ENCODE data around the gene FHIT. TPM values are rescaled to one million over a fixed set of nuclear protein-coding genes. Genes with fewer than 3 reads are reported as not detected.

Gene FHIT
- total RNA-seq, 1 experiment from 2014 or later = 3.6 TPM

- Histone ChIP-seq H3K9me2 (replicated peaks; ENCODE audit: low read length) (no peaks in the 10 kb centered on the region), H3F3A (ENCODE audit: low read length, unreplicated experiment) (no peaks in the 10 kb centered on the region), H3K9me3 (ENCODE audit: low read length) (no peaks in the 10 kb centered on the region), H3K27me3 (ENCODE audit: low read length) (no peaks in the 10 kb centered on the region), H4K20me1 (ENCODE audit: low read length) (no peaks in the 10 kb centered on the region), H3K36me3 (ENCODE audit: low read depth, low read length) (no peaks in the 10 kb centered on the region), H3K9ac (ENCODE audit: low read length) (no peak overlapping the region), H3K4me2 (ENCODE audit: low read length) (no peak overlapping the region), H3K4me3 (ENCODE audit: low read length) (no peak overlapping the region), H3K4me1 (ENCODE audit: insufficient read depth, low read length) (peaks cover 2% of the 10 kb centered on the region; the same call in 1 of the 2 replicates), H3K79me2 (ENCODE audit: low read length) (no peaks in the 10 kb centered on the region), H2AFZ (ENCODE audit: low read length) (no peak overlapping the region), H3K27ac (ENCODE audit: low read length) (no peak overlapping the region)
- DNase-seq = no peak
- POLR2A ChIA-PET (ENCODE audit: unreplicated experiment) = no interaction called here
- no peak for ATAC-seq
- intact Hi-C loops (cut with micrococcal nuclease) = no loop called here
- BruUV-seq (replicated peaks) = no TSS peak
- CTCF ChIA-PET = no interaction called here
- TF ChIP-seq EZH2phosphoT487 (IDR thresholded peaks at IDR 0.05; ENCODE audit: borderline replicate concordance, low read length) (no peak), EZH2 (IDR thresholded peaks at IDR 0.05; ENCODE audit: low read length, unreplicated experiment) (no peak), CTCF (conservative IDR thresholded peaks at IDR 0.05; ENCODE audit: low read depth, low read length) (no peak)
These were observed 1463.1 kb downstream of the FHIT start for GRCh38 chr3:59788133-59788532.

- POLR2A ChIA-PET (ENCODE audit: unreplicated experiment) = no interaction called here
- Histone ChIP-seq H3K9me3 (ENCODE audit: low read length) (no peaks in the 10 kb centered on the region), H3K4me3 (ENCODE audit: low read length) (no peak overlapping the region), H4K20me1 (ENCODE audit: low read length) (no peaks in the 10 kb centered on the region), H3K27me3 (ENCODE audit: low read length) (no peaks in the 10 kb centered on the region), H3K4me2 (ENCODE audit: low read length) (no peak overlapping the region), H3K9me2 (replicated peaks; ENCODE audit: low read length) (no peaks in the 10 kb centered on the region), H3K9ac (ENCODE audit: low read length) (no peak overlapping the region), H3K36me3 (ENCODE audit: low read depth, low read length) (no peaks in the 10 kb centered on the region), H2AFZ (ENCODE audit: low read length) (no peak overlapping the region), H3F3A (ENCODE audit: low read length, unreplicated experiment) (no peaks in the 10 kb centered on the region), H3K79me2 (ENCODE audit: low read length) (no peaks in the 10 kb centered on the region), H3K27ac (ENCODE audit: low read length) (no peak overlapping the region), H3K4me1 (ENCODE audit: insufficient read depth, low read length) (peaks cover 2% of the 10 kb centered on the region; the same call in 1 of the 2 replicates)
- no TSS peak for BruUV-seq (replicated peaks)
- CTCF ChIA-PET = no interaction called here
- intact Hi-C loops (cut with micrococcal nuclease) = no loop called here
- ATAC-seq (no peak), DNase-seq (no peak)
- TF ChIP-seq CTCF (conservative IDR thresholded peaks at IDR 0.05; ENCODE audit: low read depth, low read length) (no peak), EZH2phosphoT487 (IDR thresholded peaks at IDR 0.05; ENCODE audit: borderline replicate concordance, low read length) (no peak), EZH2 (IDR thresholded peaks at IDR 0.05; ENCODE audit: low read length, unreplicated experiment) (no peak)
These were observed 1464.9 kb downstream of the FHIT start for GRCh38 chr3:59786374-59786773.

- H3F3A ChIP-seq (ENCODE audit: low read length, unreplicated experiment) = no peaks in the 10 kb centered on the region
- BruUV-seq (replicated peaks) = no TSS peak
- no peak overlapping the region for H3K9ac ChIP-seq (ENCODE audit: low read length)
- TF ChIP-seq EZH2phosphoT487 (IDR thresholded peaks at IDR 0.05; ENCODE audit: borderline replicate concordance, low read length) = no peak
- TF ChIP-seq EZH2 (IDR thresholded peaks at IDR 0.05; ENCODE audit: low read length, unreplicated experiment) = no peak
- TF ChIP-seq CTCF (conservative IDR thresholded peaks at IDR 0.05; ENCODE audit: low read depth, low read length) = no peak
- H3K9me3 ChIP-seq (ENCODE audit: low read length) = no peaks in the 10 kb centered on the region
- POLR2A ChIA-PET (ENCODE audit: unreplicated experiment) = no interaction called here
- no peaks in the 10 kb centered on the region for H3K36me3 ChIP-seq (ENCODE audit: low read depth, low read length)
- H3K9me2 ChIP-seq (replicated peaks; ENCODE audit: low read length) = no peaks in the 10 kb centered on the region
- no peak overlapping the region for H3K27ac ChIP-seq (ENCODE audit: low read length)
- no peak for DNase-seq
- ATAC-seq = no peak
- no peaks in the 10 kb centered on the region for H4K20me1 ChIP-seq (ENCODE audit: low read length)
- peaks cover 2% of the 10 kb centered on the region; the same call in 1 of the 2 replicates for H3K4me1 ChIP-seq (ENCODE audit: insufficient read depth, low read length)
- H3K4me2 ChIP-seq (ENCODE audit: low read length) = no peak overlapping the region
- intact Hi-C loops (cut with micrococcal nuclease) = no loop called here
- no peak overlapping the region for H2AFZ ChIP-seq (ENCODE audit: low read length)
- CTCF ChIA-PET = no interaction called here
- no peak overlapping the region for H3K4me3 ChIP-seq (ENCODE audit: low read length)
- H3K27me3 ChIP-seq (ENCODE audit: low read length) = no peaks in the 10 kb centered on the region
- H3K79me2 ChIP-seq (ENCODE audit: low read length) = no peaks in the 10 kb centered on the region
These were observed 1467.1 kb downstream of the FHIT start for GRCh38 chr3:59784164-59784563.

All from PC-3 (cell line).